RPMI8226 (cell line): ENCODE results near the gene RAD51B.
A peak's percentile ranks its signal among the peaks of the same experiment; 100 is the strongest.
"Not testable (repeated sequence)": the region's sequence is repeated elsewhere in the genome, so short reads cannot be mapped to it uniquely, and the experiment has no call there.

ENCODE experiments used
- DNase-seq: peaks from one replicate; pipeline ENCODE4 v3.0.0-alpha.2; 2015

RAD51B gene

DNA sequence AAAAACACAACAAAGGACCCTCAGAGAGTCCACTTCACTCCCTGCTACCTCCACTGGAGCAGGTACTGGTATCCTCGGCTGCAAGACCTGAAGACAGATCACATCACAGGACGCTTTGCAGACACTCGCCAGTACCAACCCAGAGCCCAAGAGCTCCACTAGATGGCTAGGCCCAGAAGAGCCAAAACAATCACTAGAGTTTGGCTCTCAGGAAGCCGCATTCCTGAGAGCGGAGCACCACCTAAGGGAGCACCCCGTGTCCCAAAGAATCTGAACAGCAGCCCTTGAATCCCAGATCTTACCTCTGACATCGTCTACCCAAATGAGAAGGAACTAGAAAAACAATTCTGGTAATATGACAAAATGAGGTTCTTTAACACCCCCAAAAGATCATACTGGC lies 399.8 kb downstream of the RAD51B start:
- no peak for DNase-seq

- DNase-seq, result not testable (repeated sequence)
These were observed 401.5 kb downstream of the RAD51B start for GRCh38 chr14:68221046-68221445.

GRCh38 chr14:68222154-68222553 lies 402.6 kb downstream of the RAD51B start:
- no peak for DNase-seq

- no peak for DNase-seq
These were observed 403.1 kb downstream of the RAD51B start for GRCh38 chr14:68222726-68223125.

GRCh38 chr14:68223631-68224030 lies 404.1 kb downstream of the RAD51B start:
- DNase-seq, result no peak

- no peak for DNase-seq
These were observed 405.7 kb downstream of the RAD51B start for GRCh38 chr14:68225321-68225720.

DNA sequence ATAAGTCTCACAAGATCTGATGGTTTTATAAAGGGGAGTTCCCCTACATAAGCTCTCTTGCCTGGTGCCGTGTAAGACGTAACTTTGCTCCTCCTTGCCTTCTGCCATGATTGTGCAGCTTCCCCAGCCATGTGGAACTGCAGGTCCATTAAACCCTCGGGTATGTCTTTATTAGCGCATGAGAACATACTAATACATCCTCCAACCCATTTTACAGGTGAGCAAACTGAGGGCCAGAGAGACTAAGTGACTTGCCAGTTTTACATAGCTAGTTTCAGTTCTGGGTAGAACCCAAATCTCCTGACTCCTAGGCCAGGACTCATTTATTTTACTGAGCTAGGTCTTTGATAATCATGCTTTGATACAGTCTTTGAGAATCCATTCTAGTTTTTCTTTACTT lies 406.9 kb downstream of the RAD51B start:
- DNase-seq, result no peak

GRCh38 chr14:68228656-68229055 lies 409.1 kb downstream of the RAD51B start:
- DNase-seq, result no peak

- DNase-seq, result no peak
These were observed 410.0 kb downstream of the RAD51B start for GRCh38 chr14:68229423-68230100.

DNA sequence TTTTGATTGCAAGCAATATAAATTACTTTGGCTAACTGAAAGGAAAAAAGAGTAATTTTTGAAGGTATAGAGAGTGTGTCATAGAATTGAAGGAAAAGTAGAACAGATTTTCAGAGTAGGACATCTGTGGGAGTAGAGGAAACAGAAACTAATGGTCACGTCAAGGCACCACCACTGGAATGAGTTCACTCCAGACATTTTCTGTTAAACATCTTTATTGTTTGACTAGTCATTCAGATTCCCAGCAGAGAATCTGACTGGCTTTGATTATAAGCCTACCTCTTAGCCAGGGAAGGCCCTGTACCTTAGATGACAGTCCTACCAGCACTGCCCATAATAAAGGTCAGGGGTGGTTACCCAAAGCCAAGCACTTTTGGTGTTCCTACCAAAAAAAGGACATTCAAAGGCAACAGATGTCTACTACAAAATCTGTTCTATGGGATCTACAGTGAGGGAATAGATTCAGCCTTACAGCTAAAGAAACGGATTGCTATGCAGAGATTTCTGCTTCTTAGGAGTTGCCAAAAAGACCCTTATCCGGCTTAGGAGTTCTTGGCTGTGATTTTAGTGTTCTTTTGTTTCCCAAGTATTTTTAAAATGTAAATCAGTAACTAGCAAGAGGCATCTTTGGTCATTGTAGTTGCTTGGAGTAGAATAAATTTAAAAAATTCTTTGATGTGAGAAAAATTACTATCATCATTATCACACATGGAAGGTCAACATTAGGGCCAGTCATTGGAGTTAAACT lies 410.8 kb downstream of the RAD51B start:
- no peak for DNase-seq

DNA sequence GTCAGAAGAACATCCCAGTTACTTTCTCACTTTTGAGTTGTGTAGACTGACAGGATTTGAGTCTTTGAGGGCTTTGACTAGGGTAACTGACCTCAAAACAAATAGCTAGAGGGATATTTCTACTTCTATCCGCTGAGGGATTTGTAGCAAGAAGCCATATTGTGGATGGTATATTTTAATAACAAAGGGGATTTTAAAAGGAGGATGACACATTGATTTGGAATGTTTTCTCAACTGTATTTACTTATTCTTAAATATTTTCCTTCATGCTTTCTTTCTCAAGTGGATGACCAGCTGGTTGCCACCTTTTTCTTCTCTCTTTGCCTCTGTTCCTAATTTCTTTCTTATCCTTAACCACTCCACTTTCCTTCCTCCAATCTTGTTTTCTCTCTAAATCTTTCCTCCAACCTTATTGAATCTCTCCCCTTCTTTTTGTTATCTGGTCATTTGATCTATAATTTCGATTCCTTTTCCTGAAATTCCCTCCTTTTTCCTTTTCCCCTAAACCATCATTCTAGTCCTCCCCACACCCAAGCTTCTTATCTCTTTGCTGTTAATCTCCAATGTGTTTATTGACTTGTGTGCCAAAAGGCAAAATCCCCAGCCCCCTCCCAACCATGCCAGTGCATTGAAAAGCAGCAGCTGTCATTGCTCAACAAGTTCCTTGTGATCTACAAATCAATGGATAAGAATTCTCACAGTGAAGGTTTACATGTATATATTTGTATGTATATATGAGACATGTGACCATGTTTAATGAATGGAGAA lies 411.6 kb downstream of the RAD51B start:
- DNase-seq, result no peak

GRCh38 chr14:68231898-68232297 lies 412.3 kb downstream of the RAD51B start:
- DNase-seq, result no peak

- DNase-seq, result peak; percentile 63
These were observed 412.9 kb downstream of the RAD51B start for GRCh38 chr14:68232300-68233055.

GRCh38 chr14:68233101-68233784 lies 413.7 kb downstream of the RAD51B start:
- no peak for DNase-seq

DNA sequence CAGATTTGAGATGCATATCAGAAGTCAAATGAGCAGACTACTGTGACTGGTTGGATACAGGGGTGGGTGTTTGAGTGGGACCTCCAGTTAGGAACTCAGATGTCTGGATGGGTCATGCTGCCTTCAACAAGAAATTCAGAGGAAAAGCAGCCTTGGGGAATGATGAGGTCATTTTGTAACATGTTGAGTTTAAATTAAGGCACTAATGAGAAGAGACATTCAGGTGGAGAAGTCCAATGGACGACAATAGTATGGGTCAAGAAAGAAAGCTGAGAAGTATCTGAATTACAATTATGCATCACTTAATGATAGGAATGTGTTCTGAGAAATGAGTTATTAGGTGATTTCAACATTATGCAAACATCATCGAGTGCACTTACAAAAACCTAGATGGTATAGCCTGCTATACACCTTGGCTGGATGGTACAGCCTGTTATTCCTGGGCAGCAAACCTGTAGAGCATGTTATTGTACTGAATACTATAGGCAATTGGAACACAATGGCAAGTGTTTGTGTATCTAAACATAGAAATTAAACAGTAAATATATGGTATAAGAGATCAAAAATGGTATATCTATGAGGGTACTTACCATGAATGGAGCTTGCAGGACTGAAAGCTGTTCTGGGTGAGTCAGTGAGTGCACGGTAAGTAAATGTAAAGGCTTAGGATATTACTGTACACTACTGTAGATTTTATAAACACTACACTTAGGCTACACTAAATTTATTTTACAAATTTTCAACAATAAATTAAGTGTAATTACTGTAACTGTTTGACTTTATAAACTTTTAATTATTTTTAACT lies 414.7 kb downstream of the RAD51B start:
- no peak for DNase-seq

GRCh38 chr14:68235011-68235410 lies 415.4 kb downstream of the RAD51B start:
- DNase-seq, result no peak

GRCh38 chr14:68236582-68237458 lies 417.2 kb downstream of the RAD51B start:
- no peak for DNase-seq

DNA sequence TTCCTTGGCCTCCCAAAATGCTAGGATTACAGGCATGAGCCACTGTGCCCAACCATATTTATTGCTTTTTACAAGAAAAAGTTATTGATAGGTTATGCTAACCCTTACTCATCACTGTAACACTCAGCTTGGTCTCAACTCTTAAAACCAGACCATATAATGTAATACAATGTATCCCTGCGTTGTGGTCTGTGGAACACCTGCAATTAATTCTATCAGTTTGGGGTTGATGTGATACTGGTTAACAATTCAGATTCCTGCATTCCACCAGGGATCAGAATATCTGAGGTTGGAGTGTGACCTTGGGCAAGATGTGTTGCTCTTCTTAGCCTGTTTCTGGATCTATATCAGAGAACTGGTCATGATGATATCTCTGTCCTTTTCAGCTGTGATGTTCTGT lies 419.0 kb downstream of the RAD51B start:
- DNase-seq, result no peak

GRCh38 chr14:68238976-68239375 lies 419.4 kb downstream of the RAD51B start:
- no peak for DNase-seq

- DNase-seq, result no peak
These were observed 420.6 kb downstream of the RAD51B start for GRCh38 chr14:68239988-68240771.
